HG03139 (cell line): ENCODE data around the gene RBM15.

Experiments
- ATAC-seq: cut with Tn5 transposase; IDR thresholded peaks from one replicate; pipeline ENCODE4 v1.9.1; 2021; ENCODE audit not compliant: unreplicated experiment

The RBM15 gene

DNA sequence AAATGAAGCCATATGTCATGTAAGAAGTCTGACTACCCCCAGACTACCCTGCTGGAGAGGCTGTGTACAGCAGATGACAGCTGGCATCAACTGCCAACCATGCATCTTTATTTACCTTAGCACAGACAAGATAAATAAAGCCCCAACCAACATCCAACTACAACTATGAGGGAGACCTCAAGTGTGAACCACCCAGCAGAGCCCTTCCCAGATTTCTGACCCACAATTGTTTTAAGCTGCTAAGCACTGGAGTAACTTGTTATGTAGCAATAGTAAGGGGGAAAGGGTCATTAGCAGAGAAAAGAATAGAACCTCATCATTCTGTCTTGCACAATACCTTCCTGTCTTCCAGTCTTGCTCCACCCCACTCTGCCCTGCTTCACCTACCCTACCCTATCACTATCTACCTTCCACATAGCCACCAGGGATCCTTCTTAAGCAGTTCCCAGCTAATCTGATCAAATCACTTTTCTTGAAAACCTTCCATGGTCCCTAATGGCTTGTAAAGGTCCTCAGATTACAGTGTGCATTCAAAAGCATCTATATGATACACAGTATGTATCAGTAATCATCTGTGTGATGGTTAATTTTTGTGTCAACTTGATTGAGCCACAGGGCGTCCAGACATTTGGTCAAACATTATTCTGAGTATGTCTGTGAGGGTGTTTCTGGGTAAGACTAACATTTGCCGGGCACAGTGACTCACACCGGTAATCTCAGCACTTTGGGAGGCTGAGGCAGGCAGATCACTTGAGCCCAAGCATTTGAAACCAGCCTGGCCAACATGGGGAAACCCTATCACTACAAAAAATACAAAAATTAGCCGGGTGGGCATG is 19.6 kb upstream of the RBM15 start:
- no peak for ATAC-seq

DNA sequence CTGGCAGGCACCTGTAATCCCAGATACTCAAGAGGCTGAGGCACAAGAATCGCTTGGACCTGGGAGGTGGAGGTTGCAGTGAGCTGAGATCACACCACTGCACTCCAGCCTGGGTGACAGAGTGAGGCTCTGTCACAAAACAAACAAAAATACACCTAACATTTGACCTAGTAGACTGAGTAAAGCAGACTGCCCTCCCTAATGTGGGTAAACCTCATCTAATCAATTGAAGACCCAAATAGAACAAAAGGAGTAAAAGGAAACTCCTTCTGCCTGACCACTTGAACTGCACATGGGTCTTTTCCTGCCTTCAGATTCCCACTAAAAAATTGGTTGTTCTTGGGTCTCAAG is 19.0 kb upstream of the RBM15 start:
- ATAC-seq: no peak

DNA sequence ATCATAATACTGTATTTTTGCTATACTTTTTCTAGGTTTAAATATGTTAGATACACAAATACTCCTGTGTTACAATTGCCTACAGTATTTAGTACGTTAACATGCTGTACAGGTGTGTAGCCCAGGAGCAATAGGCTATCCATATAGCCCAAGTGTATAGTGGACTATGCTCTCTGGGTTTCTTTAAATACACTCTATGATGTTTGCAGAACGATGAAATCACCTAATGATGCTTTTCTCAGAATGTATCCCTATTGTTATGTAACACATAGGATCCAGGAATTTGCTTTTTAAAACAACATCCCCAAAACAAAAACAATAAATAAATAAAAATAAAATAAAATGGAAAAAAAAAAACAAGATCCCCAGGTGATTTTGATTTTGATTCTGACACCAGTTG is 18.1 kb upstream of the RBM15 start:
- ATAC-seq: no peak

DNA sequence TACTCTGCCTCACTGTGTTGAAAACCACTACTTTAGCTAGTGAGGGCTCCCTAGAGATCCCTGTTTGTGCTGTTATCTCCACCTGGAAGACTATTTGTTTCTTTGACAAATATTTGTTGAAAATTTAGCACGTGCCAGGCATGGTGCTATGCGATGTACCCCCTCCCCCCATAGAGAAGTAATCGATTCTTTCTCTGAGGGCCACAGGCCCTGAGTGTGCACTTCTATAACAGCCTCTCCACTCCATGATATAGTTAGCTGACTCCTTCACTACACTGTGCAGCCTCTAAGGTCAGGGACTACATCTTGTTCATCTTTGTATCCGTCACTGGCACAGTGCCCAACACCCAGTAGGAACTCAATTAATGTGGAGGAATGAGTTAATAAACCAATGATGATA is 17.3 kb upstream of the RBM15 start:
- no peak for ATAC-seq

DNA sequence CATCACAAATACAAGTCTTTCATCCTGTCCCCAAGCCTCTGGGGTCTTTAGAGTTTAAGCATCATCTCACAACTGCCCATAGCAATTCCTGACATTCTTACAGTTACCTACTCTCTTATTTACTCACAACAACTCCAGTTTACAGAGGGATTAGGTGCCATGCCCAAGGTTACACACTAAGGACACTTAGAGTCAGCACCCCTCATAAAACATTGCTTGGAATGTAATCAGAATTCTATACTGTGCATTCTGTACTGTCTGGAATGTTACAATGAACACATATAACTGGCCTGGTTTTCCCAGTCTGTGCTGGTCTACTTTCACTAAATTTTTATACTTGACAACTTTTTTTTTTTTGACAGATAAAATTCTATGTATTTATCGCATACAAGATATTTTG is 14.5 kb upstream of the RBM15 start:
- ATAC-seq: no peak

DNA sequence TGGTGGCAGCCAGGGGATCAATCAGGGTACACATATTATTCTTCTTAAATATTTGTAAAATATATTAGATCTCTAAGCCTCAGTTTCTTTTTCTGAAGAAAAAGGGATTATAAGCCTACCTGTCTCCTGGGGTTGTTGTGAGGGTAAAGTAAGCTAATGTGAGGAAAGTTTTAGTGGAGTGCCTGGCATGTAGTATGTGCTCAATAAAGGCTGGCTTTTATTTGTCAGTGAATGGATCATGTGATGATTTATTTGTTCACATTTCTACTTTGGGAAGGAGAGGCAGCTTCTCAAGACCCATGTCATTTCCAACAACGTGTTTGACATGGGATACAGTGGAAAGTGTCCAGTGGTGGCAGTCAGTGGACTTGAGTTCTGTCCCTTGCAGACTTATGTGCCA is 12.4 kb upstream of the RBM15 start:
- no peak for ATAC-seq

DNA sequence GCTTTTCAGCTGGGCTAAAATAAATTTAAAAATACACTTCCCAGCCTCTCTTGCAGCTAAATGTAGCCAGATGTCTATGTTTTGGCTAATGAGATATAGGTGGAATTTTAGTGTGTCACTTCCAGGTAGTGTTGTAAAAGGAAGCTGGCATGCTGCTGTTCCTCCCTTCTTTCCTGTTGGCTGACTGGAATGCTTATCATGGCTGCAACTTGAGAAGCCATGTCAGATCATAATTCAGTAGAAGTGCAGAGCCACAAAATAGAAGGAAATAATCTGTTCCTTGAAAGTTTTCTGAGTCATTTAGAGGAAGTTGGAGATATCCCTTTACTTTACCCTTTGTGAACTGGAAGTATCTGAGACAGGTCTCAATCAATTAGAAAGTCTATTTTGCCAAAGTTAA is 10.9 kb upstream of the RBM15 start:
- no peak for ATAC-seq

DNA sequence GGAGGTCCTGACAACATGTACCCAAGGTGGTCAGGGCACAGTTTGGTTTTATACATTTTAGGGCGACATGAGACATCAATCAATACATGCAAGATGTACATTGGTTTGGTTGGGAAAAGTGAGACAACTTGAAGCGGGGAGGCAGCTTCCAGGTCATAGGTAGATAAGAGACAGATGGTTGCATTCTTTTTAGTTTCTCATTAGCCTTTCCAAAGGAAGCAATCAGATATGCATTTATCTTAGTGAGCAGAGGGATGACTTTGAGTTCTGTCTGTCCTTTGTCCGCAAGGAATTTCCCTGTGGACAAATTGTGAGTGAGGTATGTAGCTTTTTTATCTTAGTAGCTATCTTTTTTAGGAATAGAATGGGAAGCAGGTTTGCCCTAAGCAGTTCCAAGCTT is 10.5 kb upstream of the RBM15 start:
- no peak for ATAC-seq

DNA sequence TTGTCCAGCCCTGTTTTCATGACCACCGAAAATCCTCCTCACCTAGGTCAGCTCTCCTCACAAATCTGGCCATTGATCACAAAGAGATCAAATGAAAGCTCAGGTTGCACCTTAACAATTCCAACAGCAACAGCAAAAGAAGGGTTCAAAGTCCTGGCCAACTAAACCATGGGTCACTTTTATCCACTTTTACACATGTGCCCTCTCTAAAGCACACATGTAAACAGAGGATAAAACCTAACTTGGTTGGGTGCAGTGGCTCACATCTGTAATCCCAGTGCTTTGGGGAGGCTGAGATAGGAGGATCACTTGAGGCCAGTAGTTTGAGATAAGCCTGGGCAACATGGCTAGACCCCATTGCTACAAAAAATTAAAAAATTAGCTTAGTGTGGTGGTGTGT is 3.9 kb upstream of the RBM15 start:
- ATAC-seq: no peak

DNA sequence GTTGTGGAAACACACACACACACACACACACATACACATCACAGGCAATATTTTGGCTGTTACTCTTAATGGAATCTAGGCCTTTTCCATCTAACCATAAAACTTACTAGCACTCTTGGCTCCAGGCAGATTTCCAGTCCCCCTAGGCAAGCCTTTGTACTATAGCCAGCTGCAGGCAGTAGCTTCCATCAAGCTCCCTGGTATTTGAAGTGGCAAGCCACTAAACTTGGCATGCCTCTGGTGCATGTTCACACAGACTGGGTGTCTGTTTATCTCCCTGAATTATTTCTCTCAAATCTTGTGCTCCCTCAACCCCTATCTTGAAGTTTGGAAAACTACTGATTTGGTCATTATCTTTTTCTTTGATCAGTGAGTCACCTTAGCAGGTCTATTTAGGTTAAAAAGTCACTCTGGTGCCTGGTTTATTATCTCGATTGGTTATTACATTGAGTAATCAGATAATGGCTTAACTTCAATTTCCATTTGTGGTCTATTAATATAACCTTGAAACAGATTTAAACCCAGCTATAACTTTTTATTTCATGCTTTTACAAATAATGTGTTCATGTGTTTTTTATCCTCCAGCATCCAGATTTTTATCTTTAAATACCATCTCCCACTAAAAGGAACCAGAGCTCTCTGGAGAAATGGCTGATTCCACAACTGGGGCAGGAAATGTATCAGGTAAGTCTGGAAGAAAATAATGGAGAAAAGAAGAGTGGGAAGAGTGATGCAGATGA is 2.7 kb upstream of the RBM15 start:
- no peak for ATAC-seq

DNA sequence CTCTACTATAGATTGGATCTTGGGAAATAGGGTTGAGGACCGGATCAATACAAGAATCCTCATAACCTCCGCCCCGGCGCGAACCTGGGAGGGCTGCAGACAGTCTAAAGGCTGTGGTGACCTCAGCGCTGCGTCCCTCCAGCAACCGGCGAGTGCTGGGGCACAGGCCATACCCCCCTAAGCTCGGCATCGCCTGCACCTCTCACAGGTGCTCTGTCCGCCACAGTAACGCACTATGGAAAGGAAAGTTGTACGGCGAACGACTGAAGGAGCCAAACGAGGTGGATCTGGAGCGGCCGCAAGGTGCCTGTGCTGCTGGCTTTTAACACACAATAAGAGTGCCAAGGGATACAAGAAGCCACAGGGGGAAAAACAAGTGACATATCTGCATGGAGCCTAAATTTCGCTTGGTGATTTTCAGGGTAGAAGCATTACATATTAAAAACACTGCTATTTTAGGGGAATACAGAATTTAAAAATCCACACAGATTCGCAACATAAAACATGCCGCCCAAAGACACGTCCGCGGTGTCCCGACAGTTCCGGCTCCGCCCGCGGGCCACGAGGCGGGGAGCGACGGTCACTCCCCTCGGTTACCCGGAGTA is 1.4 kb upstream of the RBM15 start:
- ATAC-seq: no peak

DNA sequence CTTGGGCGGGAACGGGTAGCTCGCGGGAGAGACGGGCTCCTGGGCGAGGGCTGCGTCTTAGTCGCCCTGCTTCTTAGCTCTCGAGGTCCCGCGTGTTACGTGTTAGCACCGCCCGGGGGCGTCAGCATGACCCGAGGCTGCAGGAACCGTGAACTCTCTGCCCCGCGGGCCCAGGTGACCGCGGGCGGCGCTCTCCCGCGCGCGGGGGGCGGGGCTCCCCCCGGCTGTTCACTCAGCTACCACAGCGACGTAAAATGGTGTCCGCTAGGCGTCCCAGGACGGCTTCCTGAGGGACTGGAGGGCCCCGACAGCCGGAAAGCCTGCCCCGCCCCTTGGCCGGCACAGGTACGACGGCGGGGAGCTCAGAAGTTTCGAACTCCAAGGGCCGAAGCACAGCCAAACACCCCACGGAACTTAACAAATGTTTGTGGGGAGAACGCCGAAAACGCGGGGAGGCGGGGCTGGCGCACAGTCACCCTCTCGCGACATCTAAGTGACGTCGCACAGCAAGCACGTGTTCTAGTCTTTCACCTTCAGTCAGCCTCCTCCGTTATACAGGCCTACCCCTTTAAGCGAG is 780 bp upstream of the RBM15 start:
- ATAC-seq: peak; percentile 56

DNA sequence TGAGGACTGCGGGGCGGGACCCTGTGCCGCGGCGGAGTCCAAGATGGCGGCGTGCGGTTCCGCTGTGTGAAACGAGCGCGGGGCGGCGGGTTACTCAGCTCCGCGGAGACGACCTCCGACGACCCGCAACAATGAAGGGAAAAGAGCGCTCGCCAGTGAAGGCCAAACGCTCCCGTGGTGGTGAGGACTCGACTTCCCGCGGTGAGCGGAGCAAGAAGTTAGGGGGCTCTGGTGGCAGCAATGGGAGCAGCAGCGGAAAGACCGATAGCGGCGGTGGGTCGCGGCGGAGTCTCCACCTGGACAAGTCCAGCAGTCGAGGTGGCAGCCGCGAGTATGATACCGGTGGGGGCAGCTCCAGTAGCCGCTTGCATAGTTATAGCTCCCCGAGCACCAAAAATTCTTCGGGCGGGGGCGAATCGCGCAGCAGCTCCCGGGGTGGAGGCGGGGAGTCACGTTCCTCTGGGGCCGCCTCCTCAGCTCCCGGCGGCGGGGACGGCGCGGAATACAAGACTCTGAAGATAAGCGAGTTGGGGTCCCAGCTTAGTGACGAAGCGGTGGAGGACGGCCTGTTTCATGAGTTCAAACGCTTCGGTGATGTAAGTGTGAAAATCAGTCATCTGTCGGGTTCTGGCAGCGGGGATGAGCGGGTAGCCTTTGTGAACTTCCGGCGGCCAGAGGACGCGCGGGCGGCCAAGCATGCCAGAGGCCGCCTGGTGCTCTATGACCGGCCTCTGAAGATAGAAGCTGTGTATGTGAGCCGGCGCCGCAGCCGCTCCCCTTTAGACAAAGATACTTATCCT is 430 bp downstream of the RBM15 start:
- ATAC-seq: no peak

DNA sequence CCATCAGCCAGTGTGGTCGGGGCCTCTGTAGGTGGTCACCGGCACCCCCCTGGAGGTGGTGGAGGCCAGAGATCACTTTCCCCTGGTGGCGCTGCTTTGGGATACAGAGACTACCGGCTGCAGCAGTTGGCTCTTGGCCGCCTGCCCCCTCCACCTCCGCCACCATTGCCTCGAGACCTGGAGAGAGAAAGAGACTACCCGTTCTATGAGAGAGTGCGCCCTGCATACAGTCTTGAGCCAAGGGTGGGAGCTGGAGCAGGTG is 961 bp downstream of the RBM15 start:
- ATAC-seq: no peak

DNA sequence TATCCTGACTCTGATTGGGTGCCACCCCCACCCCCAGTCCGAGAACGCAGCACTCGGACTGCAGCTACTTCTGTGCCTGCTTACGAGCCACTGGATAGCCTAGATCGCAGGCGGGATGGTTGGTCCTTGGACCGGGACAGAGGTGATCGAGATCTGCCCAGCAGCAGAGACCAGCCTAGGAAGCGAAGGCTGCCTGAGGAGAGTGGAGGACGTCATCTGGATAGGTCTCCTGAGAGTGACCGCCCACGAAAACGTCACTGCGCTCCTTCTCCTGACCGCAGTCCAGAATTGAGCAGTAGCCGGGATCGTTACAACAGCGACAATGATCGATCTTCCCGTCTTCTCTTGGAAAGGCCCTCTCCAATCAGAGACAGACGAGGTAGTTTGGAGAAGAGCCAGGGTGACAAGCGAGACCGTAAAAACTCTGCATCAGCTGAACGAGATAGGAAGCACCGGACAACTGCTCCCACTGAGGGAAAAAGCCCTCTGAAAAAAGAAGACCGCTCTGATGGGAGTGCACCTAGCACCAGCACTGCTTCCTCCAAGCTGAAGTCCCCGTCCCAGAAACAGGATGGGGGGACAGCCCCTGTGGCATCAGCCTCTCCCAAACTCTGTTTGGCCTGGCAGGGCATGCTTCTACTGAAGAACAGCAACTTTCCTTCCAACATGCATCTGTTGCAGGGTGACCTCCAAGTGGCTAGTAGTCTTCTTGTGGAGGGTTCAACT is 2.1 kb downstream of the RBM15 start:
- ATAC-seq: no peak

DNA sequence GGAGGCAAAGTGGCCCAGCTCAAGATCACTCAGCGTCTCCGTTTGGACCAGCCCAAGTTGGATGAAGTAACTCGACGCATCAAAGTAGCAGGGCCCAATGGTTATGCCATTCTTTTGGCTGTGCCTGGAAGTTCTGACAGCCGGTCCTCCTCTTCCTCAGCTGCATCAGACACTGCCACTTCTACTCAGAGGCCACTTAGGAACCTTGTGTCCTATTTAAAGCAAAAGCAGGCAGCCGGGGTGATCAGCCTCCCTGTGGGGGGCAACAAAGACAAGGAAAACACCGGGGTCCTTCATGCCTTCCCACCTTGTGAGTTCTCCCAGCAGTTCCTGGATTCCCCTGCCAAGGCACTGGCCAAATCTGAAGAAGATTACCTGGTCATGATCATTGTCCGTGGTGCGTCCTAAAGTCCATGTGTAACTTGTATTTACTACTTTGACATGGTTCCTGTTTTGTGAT is 2.7 kb downstream of the RBM15 start:
- no peak for ATAC-seq

DNA sequence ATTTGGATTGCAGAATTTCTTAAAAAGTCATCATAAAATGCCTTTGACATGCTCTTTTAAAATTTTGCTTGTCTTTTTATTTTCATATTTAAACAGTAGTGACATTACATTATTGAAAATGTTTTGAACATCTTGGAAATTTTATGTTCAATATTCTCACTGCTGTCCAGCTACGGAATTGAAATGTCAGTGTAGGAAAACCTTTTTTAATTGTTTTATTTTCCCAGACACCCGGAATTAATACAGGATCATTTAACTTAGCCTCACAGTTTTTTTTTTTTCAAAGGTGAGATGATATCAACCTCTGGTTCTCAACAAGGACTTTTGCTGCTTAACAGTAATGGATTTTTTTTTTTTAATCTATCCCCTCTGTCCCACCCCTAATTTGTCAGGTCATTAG is 4.1 kb downstream of the RBM15 start:
- no peak for ATAC-seq

DNA sequence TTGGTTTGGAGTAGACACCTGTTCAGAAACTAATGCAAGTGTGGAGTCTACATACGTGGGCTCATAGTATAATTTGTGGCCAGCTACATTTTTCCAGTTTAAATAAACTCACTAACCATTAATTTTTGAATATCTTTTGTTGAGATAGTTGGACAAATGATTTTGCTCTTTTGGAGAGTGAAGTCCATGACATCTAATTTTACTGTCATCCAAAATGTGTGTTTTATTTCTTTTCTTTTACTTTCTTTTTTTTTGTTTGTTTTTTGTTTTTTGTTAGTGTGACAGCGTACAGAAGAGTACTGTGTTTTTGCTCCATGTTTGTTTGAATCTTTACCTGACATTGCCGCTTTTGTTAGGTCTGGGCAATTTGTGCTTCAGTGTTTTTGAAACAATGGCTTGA is 5.0 kb downstream of the RBM15 start:
- no peak for ATAC-seq

DNA sequence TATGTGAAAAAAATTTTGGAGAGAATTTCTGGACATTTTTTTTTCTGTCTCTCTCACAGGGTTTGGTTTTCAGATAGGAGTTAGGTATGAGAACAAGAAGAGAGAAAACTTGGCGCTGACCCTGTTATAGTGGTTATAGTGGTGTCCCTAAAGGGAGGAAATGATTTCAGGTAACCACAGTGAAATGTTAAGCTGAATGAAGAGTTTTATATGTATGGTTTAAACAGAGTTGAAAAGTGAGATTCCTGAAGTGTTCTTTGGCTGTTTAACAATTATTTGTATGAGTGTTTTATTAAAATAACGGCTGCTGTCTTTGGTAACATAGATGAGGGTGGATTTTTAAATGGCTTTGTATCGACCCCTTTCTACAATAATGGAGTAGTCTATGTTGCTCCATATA is 6.3 kb downstream of the RBM15 start:
- no peak for ATAC-seq

DNA sequence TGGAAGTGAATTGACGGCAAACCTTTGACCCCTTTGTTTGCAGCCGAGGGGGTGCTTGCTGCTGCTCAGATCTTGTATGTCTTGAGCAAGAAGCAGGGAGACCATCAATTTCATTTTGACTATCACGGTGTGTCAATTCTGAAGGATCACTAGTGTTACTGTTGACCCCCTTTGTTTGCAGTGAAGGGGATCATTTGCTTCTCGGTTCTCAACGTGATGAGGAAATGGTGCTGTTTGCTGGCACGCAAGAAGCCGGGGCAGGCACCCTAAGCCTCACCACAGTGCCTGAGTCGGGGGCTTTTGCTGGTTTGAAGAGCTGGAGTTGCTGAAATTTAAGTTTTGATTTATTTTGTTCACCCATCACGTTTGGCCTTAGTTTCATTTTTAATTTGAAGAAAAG is 7.5 kb downstream of the RBM15 start:
- no peak for ATAC-seq
